SK-N-SH (cell line): Measurements from ENCODE around the gene OTOG. TPM values are rescaled to one million over a fixed set of nuclear protein-coding genes. Genes with fewer than 3 reads are reported as not detected.

Experiments used
- CTCF ChIA-PET: fragments of 300-600, 350-600 bp; formaldehyde crosslinking; extraction: SDS; loops from one replicate; lab custom pipeline; 2021; lab: Yijun Ruan, JAX
- POLR2A ChIA-PET: fragments of 350-600 bp; sonication (Branson Sonifier 250); formaldehyde crosslinking; extraction: SDS; loops from one replicate; lab custom pipeline; 2020; ENCODE audit warnings: antibody characterized with exemption, inconsistent platforms; lab: Yijun Ruan, JAX
- DNase-seq: peaks from one replicate; pipeline ENCODE4 v3.0.0; 2012
- H2AFZ ChIP-seq: fragments of 200-600 bp; sonication (generic); 2 replicates; pipeline ENCODE4 v1.8.1; 2016; ENCODE audit warnings: antibody characterized with exemption, mild to moderate bottlenecking, low read depth
- H3F3A ChIP-seq: fragments of 200-600 bp; sonication (generic); replicated peaks from 2 replicates; pipeline ENCODE3; 2016; ENCODE audit warnings: antibody characterized with exemption, mild to moderate bottlenecking; ENCODE audit not compliant: insufficient read depth
- H3K27ac ChIP-seq, 2 experiments: fragments of 200-500 bp in 1 of 2; fragments of 200-600 bp in 1 of 2; sonication (Bioruptor generic) in 1 of 2; sonication (generic), shearing (Covaris generic) in 1 of 2; 2 replicates each; pipeline versions ENCODE4 v1.5.1 to v1.6.1; 2014 to 2016; ENCODE audit warnings: low read depth in 2 of 2, inconsistent platforms in 1 of 2, low read length in 1 of 2, mild to moderate bottlenecking in 1 of 2, mixed read lengths in 1 of 2
- H3K27me3 ChIP-seq: fragments of 200-600 bp; sonication (generic), shearing (Covaris generic); 2 replicates; pipeline ENCODE4 v1.6.1; 2016; ENCODE audit warnings: mixed run types; ENCODE audit not compliant: insufficient read depth
- H3K36me3 ChIP-seq, 2 experiments: fragments of 200-500 bp in 1 of 2; fragments of 200-600 bp in 1 of 2; sonication (Bioruptor generic) in 1 of 2; sonication (generic) in 1 of 2; replicated peaks in 1 of 2; 2 replicates each; pipeline versions ENCODE3 to v1.5.1; 2014 to 2016; ENCODE audit warnings: low read length in 1 of 2, mild to moderate bottlenecking in 1 of 2; ENCODE audit not compliant: insufficient read depth in 2 of 2, control insufficient read depth in 1 of 2
- H3K4me1 ChIP-seq, 2 experiments: fragments of 200-500 bp in 1 of 2; fragments of 200-600 bp in 1 of 2; sonication (Bioruptor generic) in 1 of 2; sonication (generic), shearing (Covaris generic) in 1 of 2; 2 replicates each; pipeline versions ENCODE4 v1.5.1 to v1.6.1; 2014 to 2016; ENCODE audit warnings: low read depth in 1 of 2, low read length in 1 of 2, mixed run types in 1 of 2; ENCODE audit not compliant: insufficient read depth in 2 of 2, control insufficient read depth in 1 of 2
- H3K4me2 ChIP-seq: fragments of 200-600 bp; sonication (generic), shearing (Covaris generic); 2 replicates; pipeline ENCODE4 v1.6.1; 2017; ENCODE audit warnings: mixed run types
- H3K4me3 ChIP-seq, 2 experiments: fragments of 200-500 bp in 1 of 2; fragments of 200-600 bp in 1 of 2; sonication (Bioruptor generic) in 1 of 2; sonication (generic), shearing (Covaris generic) in 1 of 2; 2 replicates each; pipeline versions ENCODE4 v1.5.1 to v1.8.1; 2014 to 2016; ENCODE audit warnings: low read depth in 2 of 2, inconsistent platforms in 1 of 2, low read length in 1 of 2, mild to moderate bottlenecking in 1 of 2, mixed read lengths in 1 of 2, moderate library complexity in 1 of 2
- H3K79me2 ChIP-seq: fragments of 200-600 bp; sonication (generic); 2 replicates; pipeline ENCODE4 v1.8.1; 2017; ENCODE audit warnings: mild to moderate bottlenecking; ENCODE audit not compliant: insufficient read depth
- H3K9ac ChIP-seq: fragments of 200-600 bp; sonication (generic); 2 replicates; pipeline ENCODE4 v1.6.1; 2017; ENCODE audit warnings: mixed run types
- H3K9me2 ChIP-seq: fragments of 200-600 bp; sonication (generic); 2 replicates; pipeline ENCODE4 v1.6.1; 2017; ENCODE audit warnings: mixed run types
- H3K9me3 ChIP-seq: fragments of 200-600 bp; sonication (generic); 2 replicates; pipeline ENCODE4 v1.6.1; 2017; ENCODE audit warnings: mixed run types, mild to moderate bottlenecking, moderate library complexity
- H4K20me1 ChIP-seq: fragments of 200-600 bp; sonication (generic); 2 replicates; pipeline ENCODE4 v1.6.1; 2017; ENCODE audit warnings: mild to moderate bottlenecking, mixed run types; ENCODE audit not compliant: insufficient read depth
- EP300 ChIP-seq, 2 experiments: IDR thresholded peaks; 2 replicates each; pipeline versions ENCODE4 v1.4.0 to v1.6.1; 2012; ENCODE audit warnings: borderline replicate concordance in 1 of 2, low read depth in 1 of 2, low read length in 1 of 2
- EZH2phosphoT487 ChIP-seq: fragments of 200-600 bp; sonication (generic); IDR thresholded peaks from 2 replicates; pipeline ENCODE4 v1.6.1; 2017; ENCODE audit warnings: low read depth, mixed run types, mild to moderate bottlenecking, antibody characterized with exemption, moderate library complexity, borderline replicate concordance
- FOSL2 ChIP-seq: IDR thresholded peaks from 2 replicates; pipeline ENCODE4 v1.4.0; 2012; ENCODE audit warnings: low read depth, mild to moderate bottlenecking, moderate library complexity, borderline replicate concordance
- FOXJ3 ChIP-seq: sonication (generic); formaldehyde crosslinking; IDR thresholded peaks from 2 replicates; pipeline ENCODE4 v1.5.1; 2020; ENCODE audit warnings: mild to moderate bottlenecking, missing genetic modification reagents
- FOXM1 ChIP-seq: IDR thresholded peaks from 2 replicates; pipeline ENCODE4 v1.4.0; 2012; ENCODE audit warnings: low read depth, mild to moderate bottlenecking
- GABPA ChIP-seq: IDR thresholded peaks from 2 replicates; pipeline ENCODE4 v1.4.0; 2012; ENCODE audit warnings: low read depth, mild to moderate bottlenecking
- JUND ChIP-seq: IDR thresholded peaks from 2 replicates; pipeline ENCODE4 v1.4.0; 2012
- MXI1 ChIP-seq: IDR thresholded peaks from 2 replicates; pipeline ENCODE4 v1.6.1; 2012; ENCODE audit warnings: mild to moderate bottlenecking, low read depth, low read length, improper control_type of control experiment
- NFIC ChIP-seq: IDR thresholded peaks from 2 replicates; pipeline ENCODE4 v1.4.0; 2012; ENCODE audit warnings: borderline replicate concordance
- RCOR1 ChIP-seq: fragments of 150-350 bp; IDR thresholded peaks from 2 replicates; pipeline ENCODE4 v1.6.1; 2017; ENCODE audit warnings: antibody characterized with exemption, low read length
- RXRA ChIP-seq: IDR thresholded peaks from 2 replicates; pipeline ENCODE4 v1.4.0; 2012; ENCODE audit warnings: low read depth, mild to moderate bottlenecking, borderline replicate concordance
- SMC3 ChIP-seq: IDR thresholded peaks from 2 replicates; pipeline ENCODE4 v1.6.1; 2012; ENCODE audit warnings: low read depth, low read length, improper control_type of control experiment
- TAF1 ChIP-seq: IDR thresholded peaks from 2 replicates; pipeline ENCODE4 v1.6.1; 2012; ENCODE audit warnings: low read depth, mild to moderate bottlenecking, low read length, moderate library complexity, borderline replicate concordance
- TEAD4 ChIP-seq: IDR thresholded peaks from 2 replicates; pipeline ENCODE4 v1.4.0; 2012; ENCODE audit warnings: mild to moderate bottlenecking, borderline replicate concordance; ENCODE audit not compliant: insufficient read depth
- USF1 ChIP-seq: IDR thresholded peaks from 2 replicates; pipeline ENCODE4 v1.4.0; 2012; ENCODE audit warnings: low read depth, borderline replicate concordance
- USF2 ChIP-seq: fragments of 150-350 bp; IDR thresholded peaks from 2 replicates; pipeline ENCODE4 v1.6.1; 2017; ENCODE audit warnings: antibody characterized with exemption, low read length, low read depth, borderline replicate concordance
- YY1 ChIP-seq: IDR thresholded peaks from 2 replicates; pipeline ENCODE4 v1.4.0; 2012; ENCODE audit warnings: low read depth, mild to moderate bottlenecking
- WGBS: methylation state at CpG from one replicate; pipeline ENCODE4 v1.1.6; 2017; ENCODE audit warnings: low lambda C conversion rate; 5-methylcytosine and 5-hydroxymethylcytosine counted together
- polyA plus RNA-seq, 3 experiments: library from polyadenylated mRNA; depleted of rRNA; stranded (reverse); fragments of >200 nt; gene quantifications; 2 replicates each; pipeline ENCODE4 v1.2.3, GENCODE V29; 2012
- TF ChIP-seq, protein P1 (sequence below): fragments of 200-600 bp; sonication (generic); IDR thresholded peaks from 2 replicates; pipeline ENCODE4 v1.6.1; 2017; ENCODE audit warnings: antibody characterized with exemption, mild to moderate bottlenecking, moderate library complexity
- TF ChIP-seq, protein P2 (sequence below): IDR thresholded peaks from 2 replicates; pipeline ENCODE4 v1.4.0; 2012; ENCODE audit warnings: low read depth
- TF ChIP-seq, protein P3 (sequence below): IDR thresholded peaks from 2 replicates; pipeline ENCODE4 v1.4.0; 2012; ENCODE audit warnings: low read depth, borderline replicate concordance

OTOG gene
- polyA plus RNA-seq, 1 of the 3 experiments (the other 2 are of a cell fraction), result not detected

DNA sequence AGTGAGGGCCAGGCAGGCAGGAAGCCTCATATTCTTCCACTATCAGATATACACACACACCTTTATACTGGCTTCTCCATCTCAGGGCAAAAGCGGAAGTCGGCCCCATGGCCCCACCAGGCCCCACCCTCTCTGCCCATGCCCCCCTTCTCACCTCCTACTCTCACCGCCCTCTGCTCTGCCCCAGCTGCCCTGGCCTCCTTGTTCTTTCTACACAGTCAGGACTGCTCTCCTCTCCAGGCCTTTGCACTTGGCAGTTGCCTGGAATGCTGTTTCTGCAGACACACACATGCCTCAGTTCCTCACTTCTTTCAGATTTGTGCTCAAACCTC lies 25.3 kb downstream of the OTOG start:
- TF ChIP-seq FOXJ3 (CRISPR knock-in tag) (no peak), USF2 (no peak), MXI1 (no peak), USF1 (no peak), FOXM1 (no peak), EP300 (IDR thresholded peaks at IDR 0.05; ENCODE audit: borderline replicate concordance in 1 of 2, low read depth in 1 of 2, low read length in 1 of 2) (no peak), YY1 (no peak), FOSL2 (no peak), EZH2phosphoT487 (no peak), RXRA (no peak), NFIC (no peak), TEAD4 (no peak), JUND (no peak), TAF1 (no peak), RCOR1 (no peak), GABPA (no peak), SMC3 (no peak)
- TF ChIP-seq, protein P1, sequence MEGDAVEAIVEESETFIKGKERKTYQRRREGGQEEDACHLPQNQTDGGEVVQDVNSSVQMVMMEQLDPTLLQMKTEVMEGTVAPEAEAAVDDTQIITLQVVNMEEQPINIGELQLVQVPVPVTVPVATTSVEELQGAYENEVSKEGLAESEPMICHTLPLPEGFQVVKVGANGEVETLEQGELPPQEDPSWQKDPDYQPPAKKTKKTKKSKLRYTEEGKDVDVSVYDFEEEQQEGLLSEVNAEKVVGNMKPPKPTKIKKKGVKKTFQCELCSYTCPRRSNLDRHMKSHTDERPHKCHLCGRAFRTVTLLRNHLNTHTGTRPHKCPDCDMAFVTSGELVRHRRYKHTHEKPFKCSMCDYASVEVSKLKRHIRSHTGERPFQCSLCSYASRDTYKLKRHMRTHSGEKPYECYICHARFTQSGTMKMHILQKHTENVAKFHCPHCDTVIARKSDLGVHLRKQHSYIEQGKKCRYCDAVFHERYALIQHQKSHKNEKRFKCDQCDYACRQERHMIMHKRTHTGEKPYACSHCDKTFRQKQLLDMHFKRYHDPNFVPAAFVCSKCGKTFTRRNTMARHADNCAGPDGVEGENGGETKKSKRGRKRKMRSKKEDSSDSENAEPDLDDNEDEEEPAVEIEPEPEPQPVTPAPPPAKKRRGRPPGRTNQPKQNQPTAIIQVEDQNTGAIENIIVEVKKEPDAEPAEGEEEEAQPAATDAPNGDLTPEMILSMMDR, result no peak
- TF ChIP-seq, protein P2, sequence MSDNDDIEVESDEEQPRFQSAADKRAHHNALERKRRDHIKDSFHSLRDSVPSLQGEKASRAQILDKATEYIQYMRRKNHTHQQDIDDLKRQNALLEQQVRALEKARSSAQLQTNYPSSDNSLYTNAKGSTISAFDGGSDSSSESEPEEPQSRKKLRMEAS, result no peak
- TF ChIP-seq, protein P3, sequence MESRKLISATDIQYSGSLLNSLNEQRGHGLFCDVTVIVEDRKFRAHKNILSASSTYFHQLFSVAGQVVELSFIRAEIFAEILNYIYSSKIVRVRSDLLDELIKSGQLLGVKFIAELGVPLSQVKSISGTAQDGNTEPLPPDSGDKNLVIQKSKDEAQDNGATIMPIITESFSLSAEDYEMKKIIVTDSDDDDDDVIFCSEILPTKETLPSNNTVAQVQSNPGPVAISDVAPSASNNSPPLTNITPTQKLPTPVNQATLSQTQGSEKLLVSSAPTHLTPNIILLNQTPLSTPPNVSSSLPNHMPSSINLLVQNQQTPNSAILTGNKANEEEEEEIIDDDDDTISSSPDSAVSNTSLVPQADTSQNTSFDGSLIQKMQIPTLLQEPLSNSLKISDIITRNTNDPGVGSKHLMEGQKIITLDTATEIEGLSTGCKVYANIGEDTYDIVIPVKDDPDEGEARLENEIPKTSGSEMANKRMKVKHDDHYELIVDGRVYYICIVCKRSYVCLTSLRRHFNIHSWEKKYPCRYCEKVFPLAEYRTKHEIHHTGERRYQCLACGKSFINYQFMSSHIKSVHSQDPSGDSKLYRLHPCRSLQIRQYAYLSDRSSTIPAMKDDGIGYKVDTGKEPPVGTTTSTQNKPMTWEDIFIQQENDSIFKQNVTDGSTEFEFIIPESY, result no peak
- Histone ChIP-seq H3K9me2 (no peaks in the 10 kb centered on the region), H3K4me3 (no peak overlapping the region), H3K9me3 (no peaks in the 10 kb centered on the region), H3K27me3 (no peaks in the 10 kb centered on the region), H3K79me2 (no peaks in the 10 kb centered on the region), H3K9ac (no peak overlapping the region), H2AFZ (no peak overlapping the region), H4K20me1 (no peaks in the 10 kb centered on the region), H3K4me1 (no peaks in the 10 kb centered on the region), H3K4me2 (no peak overlapping the region), H3K36me3 (no peaks in the 10 kb centered on the region), H3K27ac (no peak overlapping the region), H3F3A (no peaks in the 10 kb centered on the region)
- DNase-seq, result no peak
- ChIA-PET POLR2A (no interaction called here), CTCF (interaction anchor here (1.2 kb wide), 1 partner anchor 158 kb away, joined by 3 read pairs; no protein-coding TSS in a partner anchor)
- 72% methylated on average over 3 of the region's 3 CpGs for WGBS
